Sigmoid colon (tissue), 7 donors: ENCODE results near the gene KIF2A. TPM values are rescaled to one million over a fixed set of nuclear protein-coding genes. Genes with fewer than 3 reads are reported as not detected.

ENCODE experiments used
- DNase-seq: peaks from one replicate; pipeline ENCODE4 v3.0.0-alpha.2; 2019
- H3K27ac ChIP-seq, 4 donors: fragments of 200-600 bp; sonication (generic); one replicate each; pipeline ENCODE4 v1.5.1; 2016 to 2019; ENCODE audit warnings: mild to moderate bottlenecking in 1 of 4
- H3K27me3 ChIP-seq, 3 donors: fragments of 200-600 bp; sonication (generic); one replicate each; pipeline ENCODE4 v1.5.1; 2019; ENCODE audit warnings: mild to moderate bottlenecking in 1 of 3
- H3K36me3 ChIP-seq, 4 donors: fragments of 200-600 bp; sonication (generic); one replicate each; pipeline ENCODE4 v1.5.1; 2016 to 2019
- H3K4me1 ChIP-seq, 4 donors: fragments of 200-600 bp; sonication (generic); one replicate each; pipeline ENCODE4 v1.5.1; 2017 to 2019
- H3K4me3 ChIP-seq, 4 donors: fragments of 200-600 bp; sonication (generic); one replicate each; pipeline ENCODE4 v1.5.1; 2017 to 2019; ENCODE audit warnings: mild to moderate bottlenecking in 2 of 4, moderate library complexity in 1 of 4
- H3K9me3 ChIP-seq, 4 donors: fragments of 200-600 bp in 3 of 4; sonication (generic) in 3 of 4; one replicate each; pipeline versions ENCODE4 v1.5.1 to v1.6.1; 2013 to 2019
- CTCF ChIP-seq, 4 experiments: fragments of 450-650 bp in 3 of 4; fragments of 200-600 bp in 1 of 4; IDR thresholded peaks; one replicate each; pipeline ENCODE4 v1.5.1; 2016 to 2019; ENCODE audit warnings: antibody characterized with exemption in 4 of 4, mild to moderate bottlenecking in 3 of 4, moderate library complexity in 2 of 4
- EP300 ChIP-seq, 4 donors: sonication (generic); formaldehyde crosslinking; IDR thresholded peaks; one replicate each; pipeline ENCODE4 v1.6.1; 2017; ENCODE audit warnings: antibody characterized with exemption in 4 of 4
- POLR2A ChIP-seq, 2 donors: fragments of 450-650 bp; IDR thresholded peaks; one replicate each; pipeline ENCODE4 v1.6.1; 2016; ENCODE audit warnings: antibody characterized with exemption in 2 of 2, mild to moderate bottlenecking in 2 of 2, moderate library complexity in 2 of 2
- POLR2AphosphoS5 ChIP-seq, 4 donors: sonication (generic); formaldehyde crosslinking; IDR thresholded peaks; one replicate each; pipeline ENCODE4 v1.6.1; 2017; ENCODE audit warnings: antibody characterized with exemption in 4 of 4
- WGBS, 2 donors: extraction: QIAGEN DNeasy Blood & Tissue Kit; methylation state at CpG; one replicate each; pipeline ENCODE4 v1.1.7; 2013; 5-methylcytosine and 5-hydroxymethylcytosine counted together
- intact Hi-C: fragments of 100-400 bp; cut with DNase I; formaldehyde crosslinking; loops from one replicate; pipeline ENCODE4 v1.15.1; 2023
- polyA plus RNA-seq, 3 donors: library from polyadenylated mRNA; stranded (reverse); fragments of 200-250 nt; gene quantifications; one replicate each; pipeline ENCODE4 v1.2.3, GENCODE V29; 2013
- total RNA-seq, 4 donors: library from RNA; depleted of rRNA; stranded (reverse); fragments of >200 nt; gene quantifications; one replicate each; pipeline ENCODE4 v1.1.0, GENCODE V29; 2016
- donor health status: healthy with polysubstance abuse.
- donor health status: Bipolar disorder and iron deficiency.
- donor health status: healthy.

Gene KIF2A
- total and polyA plus RNA-seq, 7 donors = 10.2 to 41.7 (median 29.6) TPM

GRCh38 chr5:62395210-62395950, 89.4 kb downstream of the KIF2A start:
- Histone ChIP-seq H3K27ac (no peak overlapping the region), H3K4me1 (no peaks in the 10 kb centered on the region), H3K9me3 (no peaks in the 10 kb centered on the region), H3K36me3 (peaks cover 12 to 99% (median 34%) of the 10 kb centered on the region in 4 donors), H3K4me3 (no peak overlapping the region), H3K27me3 (no peaks in the 10 kb centered on the region)
- 83 to 85% methylated on average over 5 of the region's 5 CpGs for WGBS, 2 donors
- no peak for TF ChIP-seq POLR2AphosphoS5 (IDR thresholded peaks at IDR 0.05)
- no peak for TF ChIP-seq POLR2A (IDR thresholded peaks at IDR 0.05)
- no peak for TF ChIP-seq EP300 (IDR thresholded peaks at IDR 0.05)
- intact Hi-C loops = no loop called here
- DNase-seq = no peak

DNA sequence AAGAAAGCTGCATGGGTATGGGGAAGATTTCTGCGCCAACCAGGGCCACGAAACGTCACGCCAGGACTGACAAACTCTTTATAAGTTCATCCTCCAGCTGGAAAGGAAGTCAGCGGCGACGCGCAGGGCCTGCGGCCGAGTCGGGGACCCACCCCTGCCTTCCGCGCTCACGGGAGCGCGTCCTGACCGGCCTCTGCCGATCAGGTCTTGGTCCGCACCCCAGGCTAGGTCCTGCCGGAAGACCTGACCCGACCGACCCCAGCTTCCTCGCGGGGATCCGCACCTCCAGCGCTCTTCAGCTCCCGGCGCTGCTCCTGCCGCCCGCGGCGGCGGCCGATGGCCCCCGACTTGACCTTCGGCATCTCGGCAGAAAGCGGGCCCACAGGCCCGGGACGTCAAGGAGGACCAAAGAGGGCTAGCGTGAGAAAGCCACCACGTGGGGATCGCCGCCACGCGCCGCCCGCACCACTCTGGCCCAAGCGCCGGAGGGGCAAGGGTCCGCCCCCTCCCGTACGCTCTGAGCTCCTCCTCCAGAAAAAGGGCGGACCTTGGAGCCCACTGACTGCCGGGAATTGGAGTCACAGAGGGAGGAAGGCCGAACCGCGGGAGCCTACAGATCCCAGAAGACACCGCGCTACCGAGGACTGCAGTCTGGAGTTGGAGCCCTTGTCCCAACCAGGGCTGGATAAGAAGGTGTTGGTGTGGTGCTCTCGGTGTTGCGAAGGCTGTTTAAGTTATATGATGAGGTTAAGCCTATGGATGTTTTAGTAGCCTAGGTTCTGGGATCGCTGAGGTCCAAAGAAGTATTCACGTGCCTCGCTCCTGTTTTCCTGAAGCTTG, 97.6 kb downstream of the KIF2A start, which contains the start of gene DIMT1:
DIMT1 (minus strand) TSS at position 495 of the 840 bp plus-strand sequence; CDS start at position 362, 133 bp downstream.
- intact Hi-C loops = no loop called here
- TF ChIP-seq CTCF (IDR thresholded peaks at IDR 0.05) = no peak
- TF ChIP-seq POLR2AphosphoS5 (IDR thresholded peaks at IDR 0.05) = peak; percentile 75 to 94 (median 86)
- TF ChIP-seq EP300 (IDR thresholded peaks at IDR 0.05) = no peak
- peak; percentile 47 to 55 for TF ChIP-seq POLR2A (IDR thresholded peaks at IDR 0.05)
- Histone ChIP-seq H3K4me3 (peak within 1 kb of the TSS; percentile 78 to 97 (median 96)), H3K27me3 (no peaks in the 10 kb centered on the region), H3K36me3 (peaks cover 0 to 24% (median 3%) of the 10 kb centered on the region in 4 donors), H3K4me1 (peaks cover 0 to 16% (median 15%) of the 10 kb centered on the region in 4 donors), H3K9me3 (no peaks in the 10 kb centered on the region), H3K27ac (peak within 1 kb of the TSS; percentile 94 to 99 (median 96))
- WGBS, 2 donors = 0% methylated on average over 66 of the region's 66 CpGs
- DNase-seq = peak; percentile 98

GRCh38 chr5:62412549-62413329, 106.7 kb downstream of the KIF2A start, which contains the start of gene IPO11:
TSS of gene IPO11 (plus strand) at chr5:62412763. CDS start at chr5:62437280, 24,517 bp downstream.
- Histone ChIP-seq H3K4me1 (peaks cover 0 to 14% (median 9%) of the 10 kb centered on the region in 4 donors), H3K27me3 (no peaks in the 10 kb centered on the region), H3K27ac (peak within 1 kb of the TSS; percentile 76 to 85 (median 80)), H3K9me3 (no peaks in the 10 kb centered on the region), H3K4me3 (peak within 1 kb of the TSS; percentile 79 to 99 (median 90)), H3K36me3 (no peaks in the 10 kb centered on the region)
- 0% methylated on average over 66 of the region's 66 CpGs for WGBS, 2 donors
- peak; percentile 99 for DNase-seq
- intact Hi-C loops = loop anchor here (5.0 kb wide), 1 partner anchor 105 kb away; the partner anchor contains the start of gene KIF2A
- TF ChIP-seq EP300 (IDR thresholded peaks at IDR 0.05) (peak in 1 of 4 donors; percentile 2), CTCF (IDR thresholded peaks at IDR 0.05) (no peak), POLR2AphosphoS5 (IDR thresholded peaks at IDR 0.05) (peak; percentile 90 to 96 (median 95)), POLR2A (IDR thresholded peaks at IDR 0.05) (peak; percentile 43 to 60)

GRCh38 chr5:62413711-62414110, 107.7 kb downstream of the KIF2A start:
- Histone ChIP-seq H3K4me1 (peaks cover 0 to 14% (median 9%) of the 10 kb centered on the region in 4 donors), H3K36me3 (no peaks in the 10 kb centered on the region), H3K27me3 (no peaks in the 10 kb centered on the region), H3K4me3 (peak overlapping the region in 3 of 4 donors; percentile 79 to 98 (median 81)), H3K9me3 (no peaks in the 10 kb centered on the region), H3K27ac (no peak overlapping the region)
- TF ChIP-seq POLR2AphosphoS5 (IDR thresholded peaks at IDR 0.05) (no peak), POLR2A (IDR thresholded peaks at IDR 0.05) (no peak), CTCF (IDR thresholded peaks at IDR 0.05) (no peak), EP300 (IDR thresholded peaks at IDR 0.05) (no peak)
- no peak for DNase-seq
- 51 to 59% methylated on average over 3 of the region's 3 CpGs for WGBS, 2 donors
- intact Hi-C loops = loop anchor here (5.0 kb wide), 1 partner anchor 106 kb away; the partner anchor contains the start of gene KIF2A
